GM21723 (cell line): Measurements from ENCODE around the gene AHCYL1.
"Not testable (repeated sequence)": the region's sequence is repeated elsewhere in the genome, so short reads cannot be mapped to it uniquely, and the experiment has no call there.

Experiments used
- ATAC-seq: cut with Tn5 transposase; IDR thresholded peaks from one replicate; pipeline ENCODE4 v1.9.1; 2021; ENCODE audit warnings: mild to moderate bottlenecking, moderate library complexity; ENCODE audit not compliant: unreplicated experiment

The AHCYL1 gene

DNA sequence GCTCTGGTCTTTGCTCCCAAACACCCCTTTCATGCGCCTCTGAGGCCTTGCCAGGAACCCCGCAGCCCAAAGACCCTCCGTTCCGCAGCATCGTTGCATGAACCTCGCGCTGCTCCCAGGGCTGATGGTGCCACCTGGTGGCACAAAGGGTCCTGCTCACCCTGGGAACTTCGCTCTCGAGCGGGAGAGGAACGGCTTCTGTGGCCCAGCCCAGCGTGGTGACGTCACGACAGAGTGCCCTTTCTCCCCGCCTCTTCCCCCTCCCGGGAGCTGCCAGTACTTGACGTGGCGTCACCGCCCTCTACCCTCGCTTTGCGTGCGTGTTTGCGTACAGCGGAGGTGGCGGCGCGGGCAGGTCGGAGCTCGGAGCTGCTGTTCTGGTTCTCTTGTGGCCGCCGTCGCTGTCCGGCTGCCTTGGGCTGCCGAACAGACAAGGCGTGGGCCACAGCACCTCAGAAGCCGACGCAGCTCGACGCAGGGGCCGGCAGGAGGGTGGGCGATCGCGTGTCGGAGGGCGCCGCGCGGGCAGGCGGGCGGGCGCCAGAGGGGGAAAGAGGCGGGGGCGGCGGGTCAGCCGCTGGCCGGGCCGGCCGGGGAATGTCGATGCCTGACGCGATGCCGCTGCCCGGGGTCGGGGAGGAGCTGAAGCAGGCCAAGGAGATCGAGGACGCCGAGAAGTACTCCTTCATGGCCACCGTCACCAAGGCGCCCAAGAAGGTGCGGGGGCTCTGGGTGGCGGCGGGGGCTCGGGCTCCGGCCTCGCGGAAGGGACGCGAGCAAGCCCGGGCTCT, at the start of gene AHCYL1:
AHCYL1 (plus strand) TSS at position 310 of the 791 bp plus-strand sequence; CDS start at position 598, 288 bp downstream.
- peak; percentile 95 for ATAC-seq

GRCh38 chr1:109935451-109935900, 49.1 kb upstream of the AHCYL1 start:
- ATAC-seq, result no peak

DNA sequence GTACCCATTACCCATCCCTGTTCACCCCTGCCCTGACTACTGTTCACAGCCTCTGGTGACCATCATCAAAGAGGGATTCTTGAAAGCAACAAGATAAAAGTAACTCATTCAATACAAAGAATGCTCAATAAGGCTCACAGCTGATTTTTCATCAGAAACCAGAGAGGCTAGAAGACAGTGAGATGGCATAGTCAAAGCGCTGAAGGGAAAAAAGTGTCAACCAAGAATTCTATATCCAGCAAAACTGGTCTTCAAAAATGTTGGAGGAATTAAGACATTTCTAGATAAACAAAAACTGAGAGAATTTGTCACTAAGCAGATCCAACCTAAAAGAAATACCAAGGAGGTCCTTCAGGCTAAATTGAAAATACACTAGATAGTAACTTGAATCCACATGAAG, 46.8 kb upstream of the AHCYL1 start:
- ATAC-seq, result no peak

DNA sequence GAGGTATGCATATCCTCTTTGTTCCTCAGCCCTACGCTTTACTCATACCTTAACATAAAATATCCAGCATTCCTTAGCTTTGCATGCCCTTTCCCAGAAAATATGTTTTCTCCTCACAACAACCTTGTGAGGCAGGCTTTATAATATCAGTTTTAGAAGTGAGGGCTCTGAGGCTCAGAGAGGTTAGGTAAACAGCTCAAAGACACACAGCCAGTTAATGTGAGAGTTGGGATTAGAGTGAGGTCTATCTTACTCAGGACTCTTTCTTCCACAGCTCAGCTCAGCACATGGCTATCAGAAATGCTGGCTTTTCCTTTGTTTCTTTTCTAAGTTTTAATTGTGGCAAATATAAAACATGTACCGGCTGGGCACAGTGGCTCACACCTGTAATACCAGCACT, 46.0 kb upstream of the AHCYL1 start:
- no peak for ATAC-seq

GRCh38 chr1:109942434-109942833, 42.1 kb upstream of the AHCYL1 start:
- ATAC-seq, result no peak

- ATAC-seq, result no peak
Measured at GRCh38 chr1:109944541-109944940, 40.0 kb upstream of the AHCYL1 start.

DNA sequence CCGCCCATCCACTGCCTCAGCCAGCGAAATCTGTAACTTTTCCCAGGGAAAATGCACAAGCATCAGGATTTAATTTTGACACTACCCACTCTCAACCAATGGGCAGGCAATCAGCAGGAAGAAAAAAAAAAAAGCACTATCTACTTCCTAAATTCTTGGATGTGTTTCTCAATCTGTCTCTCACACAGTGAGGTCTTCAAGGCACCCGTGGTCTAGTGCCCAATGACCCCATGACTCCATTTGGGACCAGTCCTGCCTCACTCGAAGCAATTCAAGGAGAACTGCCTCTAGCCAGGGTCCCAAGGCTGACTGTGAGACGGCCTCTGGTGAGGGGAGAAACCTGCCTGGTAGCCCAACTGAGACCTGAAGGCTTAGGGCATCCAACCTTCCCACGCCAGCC, 38.1 kb upstream of the AHCYL1 start:
- ATAC-seq, result no peak

DNA sequence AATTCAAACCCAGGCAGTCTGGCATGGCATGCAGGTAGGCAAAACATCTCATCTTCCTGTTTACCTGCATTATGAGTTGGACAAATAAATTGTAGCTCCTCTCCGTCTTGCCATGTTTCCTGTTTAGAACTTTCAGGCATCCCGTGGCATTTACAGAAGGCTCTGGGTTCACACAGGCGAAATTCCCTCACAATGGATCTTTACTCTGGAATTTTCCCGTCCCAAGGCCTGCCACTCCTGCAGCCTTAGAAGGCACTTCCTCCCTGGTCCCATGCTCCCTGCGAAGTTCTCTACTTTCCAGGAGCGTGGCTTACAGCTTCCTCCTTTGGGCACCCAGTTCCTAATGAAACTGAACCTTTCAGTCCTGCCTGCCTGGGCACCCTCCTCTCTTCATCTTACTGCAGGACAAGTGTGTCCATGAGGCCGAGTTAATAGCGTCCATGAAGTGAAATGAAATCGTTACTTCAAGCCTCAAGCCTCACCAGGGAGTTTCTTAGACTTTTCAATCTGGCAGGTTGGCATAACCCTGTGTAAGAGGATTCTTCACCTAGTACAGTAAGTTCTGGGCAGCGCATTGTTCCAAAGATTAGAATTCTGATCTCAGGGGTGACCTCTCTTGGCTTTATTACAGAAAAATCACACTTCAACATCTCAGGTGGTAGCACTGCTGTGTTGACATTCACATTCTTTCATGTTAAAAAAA, 36.8 kb upstream of the AHCYL1 start:
- no peak for ATAC-seq

DNA sequence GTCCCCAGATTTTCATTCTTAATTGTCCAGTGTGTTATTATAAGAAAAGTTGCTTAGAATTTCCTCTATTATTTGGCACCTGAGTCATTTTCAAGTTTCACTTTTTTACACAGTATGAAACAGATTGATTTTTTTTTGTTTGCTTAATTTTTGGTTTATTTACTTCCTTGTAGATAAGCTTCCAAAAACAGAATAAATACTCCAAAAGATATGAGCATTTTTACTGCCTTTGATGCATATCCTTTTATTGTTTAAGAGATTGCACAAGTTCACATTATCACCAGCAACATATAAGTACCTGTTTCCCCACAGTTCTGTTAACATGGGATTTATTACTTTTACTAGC, 36.3 kb upstream of the AHCYL1 start:
- no peak for ATAC-seq

DNA sequence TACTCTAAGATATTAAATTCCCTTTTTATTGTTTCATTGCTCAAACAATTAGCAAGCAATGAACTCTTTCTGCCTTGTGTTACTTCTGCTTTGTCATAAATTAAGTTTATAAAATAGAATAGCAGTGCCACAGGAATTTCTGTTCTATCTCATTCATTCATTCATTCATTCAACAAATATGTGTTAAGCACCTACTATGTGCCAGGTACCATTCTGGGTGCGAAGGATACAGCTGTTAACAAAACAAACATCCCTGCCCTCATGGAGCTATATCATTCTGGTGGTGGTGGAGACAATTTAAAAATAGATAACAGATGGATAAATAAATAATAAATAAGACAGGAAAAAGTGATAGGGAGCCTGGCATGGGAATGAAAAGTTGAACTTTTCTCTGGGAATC, 34.5 kb upstream of the AHCYL1 start:
- no peak for ATAC-seq

DNA sequence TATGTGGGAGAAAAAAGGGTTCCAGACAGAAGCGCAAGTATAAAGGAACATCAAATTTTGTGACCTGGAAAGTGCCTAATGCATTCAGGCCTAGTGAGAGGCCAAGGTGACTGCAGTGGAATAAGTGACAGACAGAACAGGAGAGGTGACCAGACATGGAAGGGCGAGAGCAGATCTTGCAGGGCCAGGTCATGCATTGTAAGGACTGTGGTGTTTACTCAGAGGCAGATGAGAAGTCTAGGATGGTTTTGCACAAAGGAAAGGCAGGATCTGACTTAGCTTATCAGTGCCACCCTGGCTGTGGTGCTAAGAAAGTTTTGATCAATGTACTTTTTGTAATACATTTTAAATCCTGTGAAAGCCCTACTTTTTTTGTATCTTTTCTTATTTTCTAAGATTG, 34.1 kb upstream of the AHCYL1 start:
- no peak for ATAC-seq

GRCh38 chr1:109951501-109951900, 33.1 kb upstream of the AHCYL1 start:
- ATAC-seq, result not testable (repeated sequence)

DNA sequence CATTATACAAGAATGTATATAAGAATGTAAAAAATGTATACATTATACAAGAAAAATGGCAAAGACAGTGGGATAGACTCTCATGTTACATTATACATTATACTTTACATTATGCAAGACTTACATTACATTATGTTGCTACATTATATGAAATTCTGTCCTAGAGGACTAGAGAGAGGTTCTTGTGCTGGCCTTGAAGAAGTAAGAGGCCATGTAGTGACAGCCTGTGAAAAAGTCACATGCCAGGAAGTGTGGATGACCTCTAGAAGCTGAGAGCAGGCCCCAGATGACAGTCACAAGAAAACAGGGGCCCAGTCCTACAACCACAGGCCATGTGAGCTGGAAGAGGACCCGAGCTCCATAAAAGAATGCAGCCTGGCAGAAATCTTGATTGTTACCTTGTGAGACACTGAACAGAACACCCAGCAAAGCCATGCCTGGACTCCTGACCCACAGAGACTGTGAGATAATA, 30.5 kb upstream of the AHCYL1 start:
- no peak for ATAC-seq

- no peak for ATAC-seq
Measured at GRCh38 chr1:109959632-109959973, 25.0 kb upstream of the AHCYL1 start.

DNA sequence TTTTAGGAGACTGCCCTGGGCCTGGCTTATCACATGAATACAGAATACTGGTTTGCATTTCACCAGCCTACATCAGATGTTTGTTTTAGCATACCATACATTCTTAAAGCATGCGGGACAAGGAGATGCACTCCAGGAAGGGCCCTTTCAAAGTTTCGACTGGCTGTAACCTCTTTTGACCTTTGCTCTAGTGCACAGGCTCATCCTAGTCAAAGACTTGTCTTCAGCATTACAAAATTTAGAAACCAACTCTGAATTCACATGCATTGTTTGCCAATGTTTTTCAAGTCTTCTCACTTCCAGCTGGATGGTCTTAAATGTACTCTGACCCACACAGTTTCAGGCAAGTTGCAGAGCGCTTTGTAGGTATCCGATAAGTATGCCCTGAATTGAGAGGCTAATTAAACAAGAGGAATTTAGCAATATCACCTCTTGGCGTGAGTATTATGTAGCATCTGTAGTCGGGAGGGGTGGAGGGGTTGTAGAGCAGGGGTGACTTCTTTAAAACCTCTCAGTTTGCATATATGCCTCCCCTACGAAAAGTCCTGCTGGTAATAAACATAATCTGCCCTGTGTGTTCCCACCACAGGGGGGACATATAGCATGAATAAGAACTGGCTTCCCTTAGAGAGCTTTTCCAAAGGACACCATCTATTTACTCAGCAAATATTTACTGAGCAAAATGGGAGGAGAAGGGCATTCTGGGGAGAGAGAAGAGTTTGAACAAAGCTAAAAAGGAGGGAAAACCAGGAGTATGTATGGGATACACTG, 24.4 kb upstream of the AHCYL1 start:
- ATAC-seq, result no peak

DNA sequence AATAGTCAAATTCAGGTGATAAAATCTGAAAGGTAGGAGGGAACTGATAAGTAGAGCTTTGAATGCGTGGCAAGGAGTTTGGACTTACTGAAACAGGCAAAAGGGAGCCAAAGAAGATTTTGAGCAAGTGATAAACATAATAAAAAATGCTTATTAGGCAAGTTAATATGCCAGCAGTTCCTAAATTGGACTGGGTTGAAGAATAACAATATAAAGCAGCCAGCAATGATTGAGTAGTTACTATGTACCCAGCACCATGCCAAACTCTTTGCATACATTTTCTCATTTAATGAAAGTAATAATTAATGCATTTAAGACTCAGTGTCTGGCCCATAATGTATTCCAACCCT, 23.8 kb upstream of the AHCYL1 start:
- ATAC-seq, result no peak

DNA sequence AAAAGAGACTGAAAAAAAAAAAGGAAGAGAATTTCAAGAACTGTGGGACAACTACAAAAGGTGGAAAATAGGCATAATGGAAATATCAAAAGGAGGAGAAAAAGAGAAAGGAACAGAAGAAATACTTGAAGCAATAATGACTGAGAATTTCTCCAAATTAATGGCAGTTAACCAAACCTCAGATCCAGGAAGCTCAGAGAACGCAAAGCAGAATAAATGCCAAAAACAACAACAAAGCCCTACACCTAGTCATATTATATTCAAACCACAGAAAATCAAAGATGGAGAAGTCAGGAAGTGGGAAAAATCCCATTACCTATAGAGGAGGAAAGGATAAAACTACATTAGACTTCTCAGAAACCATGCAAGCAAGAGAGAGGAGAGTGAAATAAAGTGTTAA, 20.7 kb upstream of the AHCYL1 start:
- no peak for ATAC-seq

DNA sequence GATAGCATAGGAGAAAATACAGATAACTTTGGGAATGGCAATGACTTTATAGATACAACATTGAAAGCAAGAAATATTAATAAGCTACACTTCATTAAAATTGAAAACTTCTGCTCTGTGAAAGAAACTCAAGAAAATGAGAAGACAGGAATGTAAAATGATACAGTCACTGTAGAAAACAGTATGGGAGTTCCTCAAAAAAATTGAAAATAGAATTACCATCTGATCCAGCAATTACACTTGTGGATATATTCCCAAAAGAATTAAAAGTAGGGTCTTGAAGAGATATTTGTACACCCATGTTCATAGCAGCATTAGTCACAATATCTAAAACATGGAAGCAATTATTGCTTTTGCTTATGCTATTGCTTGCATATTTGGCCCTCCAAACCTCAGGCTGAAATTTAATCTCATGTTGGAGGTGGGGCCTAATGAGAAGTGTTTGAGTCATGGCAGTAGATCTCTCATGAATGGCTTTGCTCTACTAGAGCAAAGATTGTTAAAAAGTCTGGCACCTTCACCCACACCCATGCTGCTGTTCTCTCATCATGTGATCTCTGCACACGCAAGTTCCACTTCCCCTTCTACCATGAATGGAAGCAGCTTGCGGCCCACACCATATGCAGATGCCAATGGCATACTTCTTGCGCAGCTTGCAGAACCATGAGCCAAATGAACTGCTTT, 15.3 kb upstream of the AHCYL1 start:
- no peak for ATAC-seq

GRCh38 chr1:109969907-109970306, 14.7 kb upstream of the AHCYL1 start:
- no peak for ATAC-seq

DNA sequence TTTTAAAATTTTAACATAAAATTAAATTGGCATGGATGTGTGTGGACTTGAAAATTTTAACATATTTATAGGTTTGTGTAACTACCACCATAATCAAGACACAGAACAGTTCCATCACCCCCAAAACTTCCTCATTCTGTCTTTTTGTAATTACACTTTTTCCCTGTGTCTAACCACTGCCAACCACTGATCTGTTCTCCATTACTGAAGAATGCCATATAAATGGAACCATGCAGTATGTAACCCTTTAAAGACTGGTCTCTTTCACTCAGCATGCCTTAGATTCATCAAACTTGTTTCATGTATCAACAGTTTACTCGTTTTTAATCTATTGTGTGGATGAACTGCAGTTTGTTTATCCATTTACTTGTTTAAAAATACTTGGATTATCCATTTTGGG, 13.0 kb upstream of the AHCYL1 start:
- no peak for ATAC-seq

DNA sequence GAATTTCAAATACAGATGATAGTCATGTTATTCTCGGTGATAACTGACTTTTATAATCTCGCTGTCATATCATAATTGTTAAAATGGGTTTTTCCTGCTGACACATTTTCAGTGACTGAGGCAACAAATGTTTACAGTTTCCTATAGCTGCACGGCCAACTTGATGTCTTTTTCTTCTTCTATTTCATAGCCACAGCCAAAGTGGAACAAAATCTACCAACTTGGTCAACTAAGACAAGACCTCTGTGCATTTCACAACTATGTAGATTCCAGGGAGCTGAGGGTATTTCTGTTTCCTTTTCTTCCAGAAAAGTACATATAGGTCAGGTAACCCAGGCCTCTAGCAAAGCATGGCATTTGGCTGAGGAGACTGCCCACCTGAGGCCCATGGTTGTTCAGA, 10.4 kb upstream of the AHCYL1 start:
- no peak for ATAC-seq
